Cerebellar nuclear complex (tissue), 1 donor: ENCODE measurements around the gene SAFB2.
"Not testable (repeated sequence)": the region's sequence is repeated elsewhere in the genome, so short reads cannot be mapped to it uniquely, and the experiment has no call there.

Experiments
- DNase-seq, 2 experiments: peaks; one replicate each; lab custom pipeline; 2025; lab: John Stamatoyannopoulos, UW

The SAFB2 gene

DNA sequence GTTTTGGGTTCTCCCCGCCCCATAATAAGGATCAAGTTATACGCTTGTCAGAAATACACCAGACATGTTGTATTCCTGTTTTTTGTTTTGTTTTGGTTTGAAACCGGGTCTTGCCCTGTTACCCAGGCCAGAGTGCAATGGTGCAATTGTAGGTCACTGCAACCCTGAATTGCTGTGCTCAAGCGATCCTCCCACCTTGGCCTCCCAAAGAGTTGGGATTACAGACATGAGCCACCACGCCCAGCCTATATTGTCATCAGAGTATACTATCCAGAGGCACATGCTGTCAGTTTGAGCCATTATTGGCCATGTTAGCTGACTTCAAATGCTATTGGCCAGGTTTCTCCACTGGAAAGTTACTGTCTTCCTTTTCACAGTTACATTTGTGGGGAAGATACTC, 10.1 kb upstream of the SAFB2 start:
- DNase-seq = no peak

- no peak for DNase-seq
These were observed 9.7 kb upstream of the SAFB2 start for GRCh38 chr19:5632241-5632612.

DNA sequence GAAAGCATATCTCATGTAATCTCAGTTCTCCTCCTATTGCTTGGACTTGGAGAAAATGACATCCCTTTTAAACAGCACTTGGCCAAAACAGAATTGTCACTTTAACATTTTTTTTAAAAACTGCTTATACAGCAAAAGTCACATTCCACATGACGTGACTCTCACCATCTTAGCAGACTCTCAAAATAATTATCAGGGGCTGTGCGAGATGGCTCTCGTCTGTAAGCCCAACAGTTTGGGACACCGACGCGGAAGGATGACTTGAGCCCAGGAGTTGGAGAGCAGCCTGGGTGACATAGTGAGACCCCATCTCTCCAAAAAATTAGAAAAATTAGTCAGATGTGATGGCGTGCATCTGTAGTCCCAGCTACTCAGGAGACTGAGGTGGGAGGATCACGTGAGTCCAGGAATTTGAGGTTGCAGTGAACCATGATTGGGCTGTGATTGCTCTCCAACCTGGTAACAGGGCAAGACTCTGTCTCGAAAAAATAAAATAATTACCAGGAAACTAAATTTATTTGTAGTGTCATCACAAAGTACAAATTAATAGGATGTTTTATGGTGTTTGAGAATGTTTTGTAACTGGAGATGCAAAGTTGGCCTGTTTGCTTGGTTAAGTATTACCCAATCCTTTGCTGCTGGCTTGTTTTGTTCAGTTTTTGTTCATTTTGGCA, 9.1 kb upstream of the SAFB2 start:
- DNase-seq = no peak

- no peak for DNase-seq
These were observed 6.4 kb upstream of the SAFB2 start for GRCh38 chr19:5628919-5629481.

GRCh38 chr19:5628461-5628860, 5.9 kb upstream of the SAFB2 start:
- DNase-seq = no peak

DNA sequence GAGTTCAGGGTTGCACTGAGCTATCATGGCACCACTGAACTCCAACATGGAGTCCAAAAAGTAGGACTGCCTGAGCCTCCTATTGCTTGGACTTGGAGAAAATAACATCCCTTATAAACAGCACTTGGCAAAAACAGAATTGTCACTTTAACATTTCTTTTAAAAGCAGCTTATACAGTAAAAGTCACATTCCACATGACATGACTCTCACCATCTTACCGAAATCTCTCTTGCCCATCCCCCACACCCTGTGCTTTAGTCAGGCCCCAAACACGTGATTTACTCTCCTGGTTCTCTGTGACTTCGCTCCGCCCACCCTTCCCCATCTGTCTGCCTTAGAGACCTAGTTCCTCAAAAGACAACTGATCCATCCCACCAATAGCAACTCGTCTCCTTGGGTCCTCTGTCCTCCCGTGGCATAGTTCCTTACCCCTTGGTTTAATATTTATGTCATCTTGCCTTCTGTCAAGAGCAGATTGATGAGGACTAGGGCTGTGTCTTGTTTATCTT, 4.9 kb upstream of the SAFB2 start:
- no peak for DNase-seq

- no peak for DNase-seq
These were observed 3.1 kb upstream of the SAFB2 start for GRCh38 chr19:5625641-5626040.

GRCh38 chr19:5624741-5625278, 2.2 kb upstream of the SAFB2 start:
- no peak for DNase-seq

DNA sequence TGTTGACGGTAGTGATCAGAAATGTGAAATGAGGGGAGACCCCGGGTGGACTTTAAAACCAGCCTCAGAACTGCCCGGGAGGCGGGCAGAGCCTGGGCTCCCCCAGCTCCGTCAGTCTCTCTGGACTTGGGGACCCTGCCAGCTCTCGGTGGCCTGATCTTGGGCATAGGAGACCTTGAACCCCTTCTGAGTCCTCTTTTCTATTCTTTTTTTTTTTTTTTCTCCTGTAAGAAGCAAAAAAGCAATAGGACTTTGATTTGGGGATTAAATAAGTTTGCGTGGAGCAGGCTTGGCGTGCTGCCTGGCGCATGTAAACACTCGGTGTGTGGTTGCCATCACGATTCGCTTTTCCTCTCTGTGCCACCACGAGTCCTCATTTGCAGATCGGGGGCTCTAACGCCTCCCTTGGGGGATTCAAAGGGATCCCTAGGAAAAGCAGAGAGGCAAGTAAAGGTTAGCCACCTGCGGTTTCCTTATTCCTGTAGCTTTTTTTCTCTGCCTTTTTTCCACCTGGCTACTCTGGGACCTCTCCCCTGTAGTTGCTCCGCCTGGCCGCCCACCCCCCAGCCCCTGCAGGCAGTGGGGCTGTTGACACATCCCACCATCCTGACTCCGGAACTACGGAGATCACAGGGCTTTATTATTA, 1.6 kb upstream of the SAFB2 start:
- DNase-seq = no peak

GRCh38 chr19:5623397-5624017, 931 bp upstream of the SAFB2 start:
- DNase-seq = no peak

DNA sequence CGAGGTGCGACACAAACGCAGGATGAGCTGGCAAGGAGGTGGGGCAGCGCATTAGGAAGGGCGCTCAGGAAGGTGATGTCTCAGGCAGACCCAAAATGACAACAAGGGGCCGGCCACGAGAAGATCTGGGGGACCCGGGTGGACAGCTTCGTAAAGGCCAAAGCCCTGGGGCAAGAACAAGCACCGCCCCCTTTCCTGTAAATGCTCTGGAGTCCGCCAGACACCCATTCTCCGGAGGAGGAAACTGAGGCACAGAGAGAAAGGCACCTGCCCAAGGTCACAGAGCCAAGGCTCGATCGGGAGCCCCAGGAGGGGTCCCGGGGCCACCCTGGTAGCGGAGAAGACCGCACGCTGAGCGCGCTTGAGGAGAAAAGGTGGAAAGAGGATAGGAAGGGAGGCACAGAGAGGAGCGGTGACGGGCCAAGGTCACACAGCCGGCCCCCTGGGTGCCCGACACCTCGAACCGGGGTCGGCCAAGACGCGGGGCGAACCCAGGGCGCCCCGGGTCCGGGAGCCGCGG, 571 bp downstream of the SAFB2 start:
- no peak for DNase-seq

DNA sequence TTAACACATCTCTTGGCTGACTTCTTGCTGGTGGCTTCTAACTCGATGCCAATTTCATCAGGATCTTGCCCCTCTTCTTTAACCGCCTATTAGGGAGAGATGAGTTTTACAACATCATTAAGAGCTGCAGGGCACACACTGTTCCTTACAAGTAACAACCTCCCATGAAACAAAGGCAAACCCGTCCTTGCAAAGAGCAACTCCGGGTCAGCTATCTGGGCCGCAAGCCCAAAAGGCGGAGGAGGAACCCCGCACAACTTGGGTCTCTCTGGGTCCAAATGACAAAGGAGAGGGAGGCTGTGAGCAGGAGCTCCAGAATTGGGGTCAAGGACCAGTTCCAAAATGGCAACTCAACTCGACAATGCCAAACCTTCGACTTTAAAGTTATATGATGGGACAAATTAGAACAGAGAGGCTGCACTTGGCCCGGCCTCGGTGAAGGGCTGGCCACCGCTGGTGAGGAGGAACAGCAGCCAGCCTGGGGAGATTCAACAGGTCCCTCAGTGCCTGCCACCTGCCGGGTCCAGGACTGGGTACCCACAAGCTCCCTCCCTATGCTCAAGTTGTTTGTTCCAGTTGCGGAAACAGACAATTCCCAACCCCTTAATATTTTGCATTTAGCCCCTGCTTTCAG, 1.1 kb downstream of the SAFB2 start:
- no peak for DNase-seq

DNA sequence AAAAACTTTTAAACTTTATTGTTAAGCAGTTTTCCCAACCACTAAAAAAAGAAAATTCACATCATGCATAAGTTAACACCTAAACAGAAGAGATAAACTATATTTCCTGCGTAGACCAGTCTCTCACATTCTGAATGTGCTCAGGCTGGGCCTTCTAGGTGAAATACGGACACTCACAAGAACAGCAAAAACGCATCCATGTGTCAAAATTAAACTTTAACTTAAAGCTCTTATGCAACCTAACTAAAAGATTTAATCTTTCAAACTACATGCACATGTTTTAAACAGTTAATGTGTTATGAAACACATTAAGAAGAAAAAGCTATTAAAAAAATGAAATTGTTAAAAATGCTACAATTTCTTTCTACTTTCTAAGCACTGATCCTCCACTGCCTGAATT, 2.6 kb downstream of the SAFB2 start:
- DNase-seq = no peak

DNA sequence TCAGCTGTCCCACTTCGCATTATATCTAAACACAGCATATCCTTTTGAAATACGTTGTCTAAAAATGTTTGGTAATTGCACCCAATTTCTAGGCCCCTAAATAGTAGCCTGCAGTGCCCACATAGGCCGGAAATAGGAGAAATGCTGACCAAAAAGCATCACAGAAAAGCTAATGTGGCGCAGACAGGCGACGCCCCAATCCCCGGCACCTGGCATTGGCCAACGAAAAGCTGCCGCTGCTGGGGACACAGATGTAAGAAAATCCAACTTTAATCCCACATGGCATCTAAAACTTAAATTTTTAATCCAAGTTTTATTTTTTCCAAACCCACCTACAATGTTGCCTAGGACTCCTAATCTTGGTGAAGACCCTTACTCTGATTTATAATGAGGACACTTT, 4.0 kb downstream of the SAFB2 start:
- DNase-seq = no peak

GRCh38 chr19:5617080-5617479, 5.5 kb downstream of the SAFB2 start:
- no peak for DNase-seq

GRCh38 chr19:5615756-5616327, 6.7 kb downstream of the SAFB2 start:
- no peak for DNase-seq

DNA sequence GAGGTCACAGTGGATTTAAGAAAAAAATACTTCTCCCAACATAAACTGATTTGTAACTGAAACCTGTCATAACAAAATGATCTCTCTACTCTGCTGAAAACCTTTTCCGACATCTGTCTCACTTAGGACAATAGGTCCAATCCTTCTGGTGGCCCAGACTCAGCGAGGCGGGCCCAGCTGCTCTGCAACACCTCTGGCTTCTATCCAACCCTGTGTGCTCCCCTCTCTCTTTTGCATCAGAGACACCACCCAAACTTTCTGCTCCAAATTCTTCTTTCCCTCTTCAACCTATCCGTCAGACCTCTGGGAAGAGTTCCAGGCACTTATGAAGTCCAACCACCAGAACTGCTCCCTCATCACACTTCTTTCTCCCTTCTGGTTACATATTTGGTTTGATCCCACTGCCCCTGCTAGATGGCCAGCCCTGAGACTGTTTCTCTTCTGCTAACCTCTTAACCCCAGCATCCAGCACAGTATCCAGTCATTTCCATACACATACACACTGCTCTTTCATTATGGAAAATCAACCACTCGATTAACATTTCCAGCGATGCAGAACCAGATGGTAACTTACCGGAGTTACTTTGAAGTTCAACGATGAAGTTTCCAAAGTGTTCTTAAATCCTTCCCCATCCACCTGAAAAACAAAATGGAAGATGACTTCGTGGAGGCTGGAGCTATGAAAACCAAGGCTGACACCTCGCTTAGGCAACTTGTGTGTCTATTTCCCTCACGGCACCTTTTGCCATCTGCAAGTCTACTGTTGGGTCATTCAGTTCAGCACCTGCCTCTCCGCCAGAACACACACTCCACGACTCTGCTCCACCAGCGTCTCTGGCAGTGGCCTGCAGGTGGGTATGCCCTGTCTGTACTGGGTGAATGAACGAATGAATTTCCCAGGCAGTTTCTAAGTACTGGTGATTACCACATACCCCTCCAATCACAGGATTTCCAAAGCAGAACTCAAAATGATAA, 9.4 kb downstream of the SAFB2 start:
- no peak for DNase-seq

GRCh38 chr19:5609881-5610448, 12.6 kb downstream of the SAFB2 start:
- no peak for DNase-seq

- not testable (repeated sequence) for DNase-seq
These were observed 13.8 kb downstream of the SAFB2 start for GRCh38 chr19:5608766-5609165.

DNA sequence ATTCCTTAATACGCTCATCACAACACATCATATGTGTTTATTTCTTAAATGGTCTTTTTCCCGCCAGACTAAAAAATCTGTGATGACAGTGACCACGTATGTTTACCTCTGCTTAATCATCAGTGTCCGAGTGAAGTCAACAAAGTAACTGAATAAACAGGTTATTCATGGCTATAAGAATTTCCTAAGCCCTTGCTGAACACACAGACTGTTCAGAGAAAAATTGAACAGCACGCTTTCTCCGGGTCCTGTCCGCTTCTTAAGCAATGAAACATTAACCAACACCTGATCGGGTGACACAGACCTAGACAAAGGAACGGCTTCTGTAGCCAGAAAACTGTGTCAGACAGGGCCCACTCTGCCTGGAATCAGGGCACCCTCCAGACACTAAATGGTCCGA, 14.3 kb downstream of the SAFB2 start:
- no peak for DNase-seq
